HS-5 (cell line): ENCODE data around the gene BID.

Experiments used
- DNase-seq: peaks from one replicate; pipeline ENCODE4 v3.0.0-alpha.2; 2012; ENCODE audit warnings: low read depth

The BID gene

DNA sequence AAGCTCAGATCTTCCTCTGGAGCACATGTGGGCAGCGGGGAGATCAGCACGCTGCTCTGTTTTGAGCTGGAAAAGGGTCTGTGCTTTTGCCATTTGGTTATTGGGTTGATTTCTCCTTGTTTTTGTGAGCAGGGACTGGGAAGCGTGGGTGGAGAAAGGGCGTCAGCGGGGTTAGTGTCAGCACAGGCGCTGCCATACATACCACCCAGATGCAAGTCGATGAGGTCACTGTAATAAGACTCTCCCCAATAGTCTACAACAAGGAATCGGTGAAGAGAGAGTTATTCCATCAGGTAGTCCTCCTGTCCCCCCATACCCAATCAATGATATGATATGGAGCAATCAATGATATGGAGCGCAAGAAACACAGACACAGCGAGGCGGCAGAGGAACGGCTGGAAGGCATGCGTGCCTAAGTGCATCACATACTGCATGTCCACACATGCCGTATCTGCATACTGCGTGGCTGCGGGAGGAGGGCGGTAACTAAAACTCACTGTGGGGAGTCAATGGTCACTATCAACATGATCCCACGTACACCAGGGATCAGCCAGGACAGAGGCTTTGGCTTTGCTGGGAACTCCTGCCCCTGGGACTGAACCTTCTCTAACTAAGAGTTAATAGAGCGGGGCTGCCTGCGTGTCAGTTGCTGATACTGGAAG is 29.5 kb upstream of the BID start:
- no peak for DNase-seq

DNA sequence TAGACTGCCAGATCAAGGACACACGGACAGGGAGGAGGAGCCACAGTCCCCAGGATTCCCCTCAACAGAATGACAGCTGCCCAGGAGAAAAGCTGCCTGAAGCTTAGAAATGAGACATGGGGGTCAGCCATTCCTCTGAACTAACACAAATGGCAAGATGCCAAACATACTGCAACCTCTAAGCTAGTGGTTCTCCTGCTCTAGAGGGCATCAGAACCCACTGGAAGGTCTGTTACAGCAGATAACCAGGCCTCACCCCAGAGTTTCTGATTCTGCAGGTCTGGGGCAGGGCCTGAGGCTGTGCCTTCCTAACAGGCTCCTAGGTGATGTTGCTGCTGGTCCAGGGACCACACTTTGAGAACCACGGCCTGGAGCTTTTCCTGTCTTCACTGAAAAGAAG is 28.6 kb upstream of the BID start:
- DNase-seq, result no peak

DNA sequence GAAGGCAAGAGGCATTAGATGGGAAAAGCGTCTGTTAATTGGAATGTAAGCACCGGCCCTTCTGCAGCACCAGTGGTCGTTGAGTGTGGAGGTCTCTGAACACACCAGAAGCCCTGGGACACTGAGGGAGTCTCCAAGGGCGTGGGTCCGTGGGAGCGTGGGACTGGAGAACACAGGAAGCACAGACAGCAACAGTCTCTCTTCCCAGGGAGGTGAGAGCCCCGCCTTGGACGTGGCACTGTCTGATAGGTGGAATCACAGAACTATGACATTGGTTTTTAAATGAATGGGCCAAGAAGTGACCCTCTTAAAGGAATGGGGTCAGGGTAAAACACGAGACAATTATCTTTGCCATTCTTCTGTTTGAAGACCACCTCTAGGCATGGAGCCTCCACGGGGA is 28.1 kb upstream of the BID start:
- no peak for DNase-seq

DNA sequence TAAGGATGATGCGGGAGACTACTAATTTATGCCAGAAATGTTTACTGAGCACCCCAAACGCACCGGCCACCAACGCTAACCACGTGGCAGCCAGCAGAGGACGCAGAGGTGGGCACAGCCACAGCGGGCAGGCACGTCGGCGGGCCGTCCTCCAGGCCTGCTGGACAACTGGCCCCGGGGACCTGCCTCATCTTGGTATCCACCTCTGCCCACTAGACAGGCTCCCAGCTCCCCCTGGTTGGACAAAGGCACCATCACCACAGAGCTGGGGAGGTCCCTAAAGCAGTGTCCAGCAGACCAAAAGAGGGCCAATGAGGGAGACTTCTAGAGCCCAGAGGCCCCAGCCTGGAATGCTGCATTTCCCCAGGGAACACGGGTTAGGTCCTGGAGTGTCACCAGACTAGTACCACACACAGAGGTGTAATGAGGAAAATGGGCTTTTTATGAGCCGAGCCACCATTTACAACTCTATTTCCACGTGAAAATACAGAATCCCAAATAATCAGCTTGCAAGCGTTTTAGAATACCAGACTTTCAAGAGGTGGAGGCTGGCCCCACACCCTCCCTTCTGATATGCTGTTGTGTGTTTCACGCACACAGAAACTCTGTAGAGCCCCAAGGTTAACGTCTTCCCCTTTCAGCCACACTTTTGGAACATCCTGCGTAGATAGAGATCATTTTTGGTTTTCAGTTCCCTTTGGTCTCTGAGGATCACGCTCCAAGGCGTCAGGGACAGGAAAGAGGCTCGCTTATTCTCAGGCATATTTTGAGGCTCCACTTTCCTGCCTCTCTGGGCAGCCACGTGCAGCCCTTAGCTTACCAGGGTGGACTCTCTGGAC is 23.7 kb upstream of the BID start:
- no peak for DNase-seq

DNA sequence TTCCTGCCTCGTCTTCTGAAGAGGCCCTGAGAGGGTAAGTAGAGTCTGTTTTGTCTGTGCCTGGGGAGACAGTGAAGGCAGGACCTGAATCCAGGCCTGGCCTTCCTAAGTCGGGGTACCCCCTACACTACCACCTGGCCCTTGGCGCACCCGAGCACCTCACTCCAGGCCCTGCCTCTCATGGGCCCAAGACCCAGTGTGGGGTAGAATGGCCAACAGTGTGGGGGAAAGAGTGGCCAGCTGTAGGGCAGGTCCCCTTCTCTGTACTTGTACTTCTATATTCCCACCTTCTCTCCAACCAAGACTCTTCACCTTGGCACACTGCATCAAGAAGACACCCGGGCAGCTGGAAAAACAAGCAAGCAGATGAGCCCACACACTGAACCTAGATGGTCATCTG is 22.4 kb upstream of the BID start:
- DNase-seq, result no peak

DNA sequence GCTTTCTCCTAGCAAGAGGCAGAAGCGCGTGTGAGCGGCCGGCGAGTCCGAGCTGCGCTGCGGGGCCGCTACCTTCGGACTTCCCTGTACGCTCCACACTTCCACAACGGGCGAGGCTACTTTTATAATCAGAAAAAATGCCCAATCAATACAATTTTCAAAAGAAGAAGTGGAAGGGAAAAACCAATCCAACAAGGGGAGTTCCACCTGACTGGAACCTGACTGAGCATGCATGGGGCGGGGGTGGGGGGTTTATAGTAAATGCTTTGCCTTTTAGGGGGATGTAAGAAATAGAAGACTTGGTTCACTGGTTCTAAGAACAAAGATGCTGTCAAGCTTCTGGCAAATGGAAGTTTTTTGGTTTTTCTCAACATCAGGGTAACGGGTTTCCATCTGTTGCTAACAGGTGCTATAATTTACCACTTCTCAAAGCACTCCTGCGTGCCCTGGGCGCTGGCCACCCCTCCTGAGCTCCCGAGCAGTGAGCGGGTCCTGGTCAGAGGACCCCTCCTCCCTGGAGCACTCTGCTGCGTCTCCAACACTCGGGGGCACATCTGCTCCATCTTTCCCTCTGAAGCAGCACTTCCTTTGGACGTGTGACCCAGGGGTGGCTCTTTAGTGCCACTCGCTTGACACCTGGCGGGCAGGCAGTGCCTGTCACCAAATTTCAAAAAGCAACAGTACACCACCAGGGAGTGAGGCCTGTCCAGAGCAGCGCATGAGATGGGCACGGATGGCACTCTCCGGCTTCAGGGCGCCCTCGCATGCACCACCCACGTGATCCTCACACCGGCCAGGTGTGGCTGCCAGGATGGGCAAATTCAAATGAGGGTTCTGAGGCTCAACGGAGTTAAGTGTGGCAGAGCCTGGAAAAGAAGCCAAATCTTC is 21.6 kb upstream of the BID start:
- DNase-seq, result no peak

DNA sequence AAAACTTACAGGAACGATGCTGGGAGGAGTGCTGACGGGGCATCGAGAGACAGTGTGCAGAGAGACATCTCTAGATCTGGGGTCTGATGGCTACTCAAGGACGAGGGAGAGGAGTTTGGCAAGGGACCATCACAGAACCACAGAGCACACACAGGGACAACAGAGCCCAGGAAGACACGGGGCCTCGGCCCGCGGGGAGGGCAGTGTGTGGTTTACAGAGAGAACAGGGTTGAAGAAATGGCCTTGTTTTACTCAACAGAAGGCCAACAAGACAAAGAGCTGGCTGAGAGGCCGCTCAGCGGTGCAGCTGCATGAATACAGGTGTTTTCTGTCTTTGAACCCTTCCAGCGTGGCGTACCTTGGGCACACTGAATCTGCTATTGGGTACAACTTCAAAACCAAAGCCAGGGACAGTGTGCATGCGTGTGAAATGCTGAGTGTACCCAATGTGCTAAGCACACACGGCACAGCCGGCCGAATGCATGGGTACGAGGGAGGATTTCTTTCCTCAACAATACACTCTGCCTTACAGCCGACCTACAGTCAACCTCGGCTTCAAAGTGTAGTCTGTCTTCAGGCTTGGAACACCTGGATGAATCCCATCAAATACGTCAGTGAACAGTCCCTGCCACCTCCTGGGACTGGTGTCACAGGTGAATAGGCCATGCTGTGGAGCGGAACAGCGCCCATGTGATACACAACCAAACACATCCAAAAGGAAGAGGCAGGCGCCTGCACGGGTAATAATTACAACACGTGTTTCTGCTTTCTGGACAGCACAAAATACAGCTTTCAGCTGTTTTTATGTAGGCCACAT is 20.7 kb upstream of the BID start:
- DNase-seq, result no peak

DNA sequence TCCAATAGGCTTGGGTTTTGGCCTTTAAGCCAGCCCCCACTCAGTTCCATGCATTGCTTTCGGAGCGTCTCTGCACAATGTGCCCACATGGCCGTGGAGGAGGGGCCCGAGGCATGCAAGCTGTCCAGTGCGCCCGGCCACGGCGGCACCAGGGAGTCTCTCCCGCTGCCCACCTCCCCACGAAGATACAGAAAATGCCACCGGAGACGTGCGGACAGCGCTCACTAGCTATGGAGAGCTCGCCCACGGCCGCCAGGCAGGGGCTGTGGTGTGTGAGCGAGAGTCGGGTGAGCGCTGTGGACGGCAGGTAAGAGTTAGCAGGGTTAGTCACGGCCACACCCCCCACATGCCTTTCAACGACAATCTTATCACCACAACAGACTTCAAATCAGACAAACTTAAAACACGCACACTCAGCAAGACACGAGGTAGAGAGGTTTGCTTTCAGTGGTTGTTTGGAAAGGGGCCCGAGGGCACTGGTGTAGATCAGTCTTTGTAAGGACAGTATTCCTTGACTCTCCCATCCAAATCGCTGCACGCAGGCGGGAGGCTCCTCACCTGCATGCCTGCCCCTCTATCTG is 18.7 kb upstream of the BID start:
- DNase-seq, result no peak

DNA sequence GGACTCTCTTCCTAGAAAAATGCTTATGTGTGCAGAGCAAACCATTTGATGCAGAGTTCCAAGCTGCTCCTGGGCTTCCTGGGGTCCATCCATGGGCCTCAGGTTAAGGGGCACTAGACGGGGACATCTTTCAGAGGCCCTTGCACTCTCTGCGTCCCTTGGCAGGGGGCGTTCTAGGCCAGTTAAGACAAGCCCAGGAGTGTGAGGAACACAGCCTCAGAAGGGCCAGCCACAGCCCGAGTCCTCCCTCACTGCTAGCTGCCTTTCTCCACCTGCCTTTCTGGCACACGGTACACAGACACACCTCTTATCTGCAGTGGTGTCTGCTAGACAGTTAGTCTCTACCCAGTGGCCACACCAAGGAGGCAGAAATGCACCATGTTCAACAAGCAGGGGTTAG is 18.0 kb upstream of the BID start:
- DNase-seq, result no peak

DNA sequence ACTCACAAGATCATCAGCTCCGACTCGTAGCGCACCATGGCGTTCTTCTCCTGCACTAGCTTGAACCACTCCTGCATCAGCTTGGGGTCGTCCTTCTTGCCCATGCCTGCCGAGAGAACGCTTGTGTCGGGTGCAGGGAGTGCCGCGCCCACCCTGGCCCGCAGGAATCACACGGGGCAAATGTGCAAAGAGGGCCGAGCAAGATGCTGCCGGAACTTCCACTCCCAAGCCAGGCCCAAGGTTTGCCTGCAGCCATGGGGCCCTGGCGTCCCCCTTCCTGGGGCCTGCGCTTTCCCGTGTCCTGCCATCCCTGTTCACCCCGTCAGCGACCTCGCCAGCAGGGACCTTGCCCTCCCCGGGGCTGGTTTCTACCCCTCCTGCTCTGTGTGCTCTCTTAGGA is 16.9 kb upstream of the BID start:
- DNase-seq, result no peak

DNA sequence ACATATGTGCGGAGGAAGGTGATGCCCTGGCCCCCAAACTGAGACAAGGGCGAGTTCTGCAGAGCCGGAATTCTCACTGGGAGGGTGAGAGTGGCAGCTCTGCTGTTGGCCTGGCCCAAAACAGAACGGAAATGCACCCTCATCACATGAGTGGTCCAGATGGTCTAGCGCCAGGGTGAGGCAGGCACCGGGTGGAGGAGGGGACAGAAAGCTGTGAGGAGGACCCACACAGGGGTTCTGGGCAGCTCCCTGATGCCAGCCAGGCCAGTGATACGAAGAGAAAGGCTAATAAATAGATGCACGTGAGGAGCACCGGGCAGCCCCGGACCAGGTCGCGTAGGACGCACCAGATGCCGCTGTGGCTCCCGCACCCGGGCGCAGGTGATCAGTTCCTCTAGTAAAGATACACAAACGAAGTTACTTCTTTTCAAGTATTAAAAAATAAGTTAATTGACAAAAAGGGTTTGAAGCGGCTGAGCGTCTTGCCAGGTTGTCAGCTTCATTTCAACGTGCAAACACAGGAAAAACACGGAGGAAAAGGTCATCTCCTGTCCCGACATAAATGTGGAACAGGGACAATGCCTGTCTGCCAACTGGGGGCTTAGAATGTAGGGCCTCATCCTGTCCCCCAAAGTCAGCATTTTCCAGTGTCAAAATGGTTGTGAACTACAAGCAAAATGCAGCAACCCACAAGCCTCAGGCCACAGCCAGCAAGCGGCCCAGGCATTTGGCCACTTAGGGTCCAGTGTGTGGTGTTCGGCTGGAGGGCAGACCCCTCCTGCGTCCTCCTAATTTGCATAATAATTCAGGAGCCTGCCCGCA is 15.3 kb upstream of the BID start:
- no peak for DNase-seq

DNA sequence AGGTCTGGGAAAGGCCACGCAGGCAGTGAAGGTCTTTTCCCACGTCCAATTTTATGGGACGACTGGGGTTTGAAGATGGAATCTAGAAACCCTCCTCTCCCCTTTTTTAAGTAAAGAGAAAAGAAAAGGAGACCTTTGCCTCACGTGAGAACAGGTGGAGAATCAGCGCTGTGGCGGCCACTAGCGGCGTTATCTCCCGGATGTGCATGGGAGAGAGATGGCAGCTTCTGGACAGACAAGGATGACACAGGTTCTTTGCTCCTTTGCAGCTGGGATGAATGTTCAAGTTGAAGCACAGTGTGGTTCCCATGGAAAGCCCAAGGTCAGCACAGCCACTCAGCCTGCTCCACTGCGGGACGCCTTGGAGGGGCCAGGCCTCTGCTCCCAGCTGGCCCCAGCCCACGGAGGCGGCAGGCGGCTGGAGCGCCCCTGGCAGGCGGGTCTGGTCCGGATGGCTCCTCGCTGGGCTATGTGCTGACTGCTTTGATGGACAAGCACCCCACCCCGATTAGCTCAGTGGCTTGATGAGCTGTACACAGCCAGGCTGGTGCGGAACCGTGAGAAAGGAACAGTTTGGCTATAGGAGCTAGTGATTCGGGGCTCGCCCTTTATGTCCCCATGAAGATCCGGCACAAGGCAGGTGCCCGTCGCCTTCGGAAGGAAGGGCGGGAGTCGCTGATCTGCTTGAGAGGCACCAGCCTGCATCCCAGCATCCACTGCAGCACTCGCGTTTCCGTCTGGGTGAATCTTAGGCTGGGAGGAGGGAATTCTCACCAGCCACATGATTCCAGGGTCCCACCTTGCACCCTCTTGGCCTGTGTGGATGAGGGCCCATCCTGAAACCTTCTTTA is 14.5 kb upstream of the BID start:
- no peak for DNase-seq

DNA sequence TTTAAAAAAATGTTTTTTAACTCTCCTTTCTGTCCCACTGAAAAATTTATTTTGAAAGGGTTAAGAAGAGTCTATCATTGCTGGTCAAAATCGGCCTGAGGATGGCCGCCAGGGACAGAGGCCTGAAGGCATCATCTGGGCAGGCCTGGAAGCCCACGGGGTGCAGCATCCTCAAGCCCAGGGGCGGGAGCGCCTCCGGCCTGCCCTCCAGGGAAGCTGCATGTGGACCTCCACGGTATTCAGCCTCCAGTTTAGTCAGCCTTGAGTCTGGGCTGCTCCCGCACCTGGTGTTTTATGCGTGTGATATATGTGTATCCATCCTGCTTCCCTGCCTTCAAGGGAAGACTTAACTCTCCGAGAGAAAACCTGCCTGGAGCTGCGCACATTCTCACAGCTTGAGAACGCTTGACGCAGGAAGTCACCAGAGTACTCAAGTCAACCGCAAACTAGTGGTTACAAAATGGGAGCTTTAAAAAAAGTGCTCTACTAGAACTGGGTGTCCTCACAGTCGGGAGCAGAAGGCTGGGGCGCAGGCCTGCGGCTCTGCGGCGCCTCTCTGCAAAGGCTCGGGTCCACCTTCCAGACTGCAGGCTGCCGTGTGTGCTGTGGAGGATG is 13.6 kb upstream of the BID start:
- DNase-seq, result no peak

DNA sequence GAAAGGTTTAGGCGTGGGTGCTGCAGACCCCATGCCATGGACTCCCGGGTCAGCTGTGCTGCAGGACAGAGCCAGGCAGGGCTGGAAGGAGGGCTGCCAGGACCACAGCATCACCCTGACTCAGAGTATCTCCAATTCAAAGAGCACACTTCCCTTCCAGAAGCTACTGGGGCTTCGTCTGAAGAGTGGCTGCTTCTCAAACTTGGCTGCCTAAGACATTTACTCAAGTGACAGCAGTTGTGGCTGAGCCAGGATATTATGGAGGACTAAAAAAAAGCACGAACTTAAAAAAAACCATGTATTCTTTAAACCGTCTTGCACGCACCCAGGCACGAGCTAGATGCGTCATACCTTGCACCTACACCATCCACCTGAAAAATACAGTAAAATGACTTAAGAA is 13.0 kb upstream of the BID start:
- no peak for DNase-seq

DNA sequence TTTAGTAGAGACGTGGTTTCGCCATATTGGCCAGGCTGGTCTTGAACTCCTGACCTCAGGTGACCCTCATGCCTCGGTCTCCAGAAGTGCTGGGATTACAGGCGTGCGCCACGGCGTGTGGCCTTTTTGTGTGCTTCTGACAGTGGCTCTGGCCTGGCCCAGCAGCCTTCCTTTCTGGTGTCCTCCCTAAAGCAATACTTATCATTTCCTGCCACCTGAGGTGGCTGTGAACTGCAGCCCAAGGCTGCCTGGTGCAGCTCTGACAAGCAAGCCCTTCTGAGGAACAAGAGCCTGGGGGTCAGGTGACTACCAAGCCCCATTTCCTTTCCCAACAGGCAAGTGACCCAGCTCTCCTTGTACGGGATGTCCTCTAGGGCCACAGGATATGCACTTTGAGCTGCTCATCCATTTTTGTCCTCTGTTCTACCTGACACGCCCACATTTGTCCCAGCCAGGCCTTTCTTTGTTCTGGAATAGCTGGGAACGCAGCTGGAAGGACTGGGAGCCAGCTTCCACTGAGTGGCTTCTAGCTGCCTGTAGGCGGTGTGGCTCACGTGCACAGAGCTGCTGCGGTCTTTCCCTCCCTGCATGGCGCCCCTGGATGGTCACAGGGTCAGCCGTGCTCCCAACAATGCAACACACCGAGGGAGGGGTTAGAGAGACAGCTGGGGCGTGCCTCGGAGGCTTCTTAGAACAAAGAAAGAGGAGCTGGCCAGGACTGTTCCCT is 12.3 kb upstream of the BID start:
- no peak for DNase-seq

DNA sequence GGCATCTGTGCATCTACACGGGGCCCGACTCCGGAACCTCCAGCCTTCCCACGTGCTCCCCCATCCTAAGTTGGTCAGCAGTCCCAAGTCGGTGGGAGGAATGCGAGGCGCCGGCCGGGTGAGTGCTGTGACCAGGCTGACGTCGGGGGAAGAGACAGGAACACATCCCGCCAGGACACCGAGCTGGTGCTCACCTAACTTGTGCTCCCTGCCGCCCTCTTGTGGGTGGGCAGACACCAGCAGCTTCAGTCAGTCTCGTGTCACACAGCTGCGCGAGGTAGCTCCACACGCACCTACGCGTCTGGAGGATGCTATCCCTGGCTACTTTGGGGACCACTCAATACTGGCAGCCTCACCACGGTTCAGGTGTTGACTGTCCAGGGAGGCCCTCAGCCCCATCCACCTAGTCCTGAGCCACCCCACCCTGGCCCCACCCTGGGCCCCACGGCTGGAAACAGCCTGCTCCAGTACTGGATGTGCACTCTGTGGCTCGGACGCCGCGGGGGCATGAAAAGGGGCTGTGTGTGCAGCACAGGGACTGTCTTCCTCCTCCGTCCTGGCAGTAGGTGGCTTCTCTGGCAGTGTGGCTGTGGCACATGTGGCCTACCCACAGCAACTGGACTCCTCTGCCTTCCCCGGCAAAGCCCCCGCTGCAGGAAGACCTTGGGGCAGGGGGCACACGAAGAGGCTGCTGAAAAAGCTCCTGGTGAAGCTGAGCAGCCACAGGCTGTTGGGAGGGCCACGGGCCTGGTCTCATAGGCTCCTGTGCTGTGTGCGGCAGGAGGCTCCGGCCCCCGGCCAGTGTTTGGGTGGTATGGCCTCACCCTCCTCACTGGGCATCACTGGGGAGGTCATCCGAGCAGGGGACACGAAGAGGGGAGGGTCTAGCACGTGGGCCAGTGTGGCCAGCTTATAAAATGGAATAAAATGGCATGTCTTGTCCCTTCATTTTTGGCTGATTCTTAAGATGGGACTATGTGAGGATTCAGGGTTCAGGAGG is 11.2 kb upstream of the BID start:
- no peak for DNase-seq

DNA sequence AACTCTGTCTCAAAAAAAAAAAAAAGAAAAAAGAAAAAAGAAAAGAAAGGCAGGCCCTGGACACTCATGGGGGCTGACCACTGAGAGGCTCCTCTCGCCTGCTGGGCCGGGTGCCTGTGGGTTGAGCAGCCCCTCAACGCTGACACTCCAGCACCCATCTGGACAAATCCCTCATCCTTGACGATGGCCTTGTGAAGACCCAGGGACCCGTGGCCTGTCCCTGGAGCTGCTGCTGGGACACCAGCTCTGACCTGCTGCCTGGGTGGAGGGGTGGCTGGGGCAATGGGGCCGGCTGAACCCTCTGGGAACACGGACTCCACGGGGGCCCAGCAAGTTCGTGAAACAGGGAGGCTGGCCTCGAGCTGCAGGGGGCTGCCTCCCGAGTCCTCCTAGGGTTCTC is 10.5 kb upstream of the BID start:
- no peak for DNase-seq
